ENCODE data around the gene RALGPS1. TPM values are rescaled to one million over a fixed set of nuclear protein-coding genes. Genes with fewer than 3 reads are reported as not detected.

Gene RALGPS1
- total RNA-seq, 6 donors from 2014 or later, result 12.3 to 52.4 (median 17.1) TPM

DNA sequence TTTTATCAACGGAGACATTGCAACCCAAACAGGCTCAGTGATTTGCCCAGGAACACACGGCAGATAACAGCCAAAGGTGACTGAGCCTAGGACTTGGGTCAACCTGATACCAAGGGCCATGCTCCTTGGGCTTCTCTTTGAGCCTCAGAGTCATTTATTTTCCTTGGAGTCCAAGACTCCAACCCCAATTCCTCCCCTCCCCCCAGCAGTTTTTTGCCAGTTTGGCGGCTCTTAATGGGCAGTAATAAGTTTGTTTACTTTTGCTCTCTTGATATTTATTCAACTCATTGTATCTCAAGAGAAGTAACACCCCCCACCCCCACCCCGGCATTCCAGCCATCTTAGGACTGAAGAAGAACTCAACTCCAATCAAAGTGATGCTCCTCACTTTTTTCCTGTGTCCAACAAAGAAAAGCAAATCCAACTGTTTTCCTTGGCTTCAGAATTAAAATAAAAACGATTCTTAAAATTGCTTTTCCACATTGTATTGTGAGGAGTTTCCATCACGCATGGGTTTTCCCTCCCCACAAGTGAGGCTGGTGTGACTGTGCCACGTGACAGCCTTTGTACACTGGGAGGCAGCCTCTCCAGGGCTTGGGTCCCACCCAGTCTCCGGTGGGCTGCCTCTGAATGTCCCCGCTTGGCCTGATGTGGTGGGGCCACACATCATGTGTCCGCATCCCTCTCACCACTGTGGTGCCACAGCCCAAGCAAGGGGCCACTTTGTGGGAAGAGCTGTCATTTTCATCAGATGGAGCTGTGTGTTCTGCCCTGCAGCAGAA, 198.8 kb downstream of the RALGPS1 start:
- 55 to 66% methylated on average over 10 of the region's 10 CpGs for WGBS, 2 donors
- no peak for DNase-seq
- Histone ChIP-seq H3K27me3 (no peaks in the 10 kb centered on the region), H3K27ac (no peak overlapping the region), H3K36me3 (peaks cover 0 to 4% (median 0%) of the 10 kb centered on the region in 4 donors), H3K9me3 (no peaks in the 10 kb centered on the region), H3K4me3 (no peak overlapping the region), H3K4me1 (peaks cover 19 to 27% (median 22%) of the 10 kb centered on the region in 4 donors)
- TF ChIP-seq, protein P1, sequence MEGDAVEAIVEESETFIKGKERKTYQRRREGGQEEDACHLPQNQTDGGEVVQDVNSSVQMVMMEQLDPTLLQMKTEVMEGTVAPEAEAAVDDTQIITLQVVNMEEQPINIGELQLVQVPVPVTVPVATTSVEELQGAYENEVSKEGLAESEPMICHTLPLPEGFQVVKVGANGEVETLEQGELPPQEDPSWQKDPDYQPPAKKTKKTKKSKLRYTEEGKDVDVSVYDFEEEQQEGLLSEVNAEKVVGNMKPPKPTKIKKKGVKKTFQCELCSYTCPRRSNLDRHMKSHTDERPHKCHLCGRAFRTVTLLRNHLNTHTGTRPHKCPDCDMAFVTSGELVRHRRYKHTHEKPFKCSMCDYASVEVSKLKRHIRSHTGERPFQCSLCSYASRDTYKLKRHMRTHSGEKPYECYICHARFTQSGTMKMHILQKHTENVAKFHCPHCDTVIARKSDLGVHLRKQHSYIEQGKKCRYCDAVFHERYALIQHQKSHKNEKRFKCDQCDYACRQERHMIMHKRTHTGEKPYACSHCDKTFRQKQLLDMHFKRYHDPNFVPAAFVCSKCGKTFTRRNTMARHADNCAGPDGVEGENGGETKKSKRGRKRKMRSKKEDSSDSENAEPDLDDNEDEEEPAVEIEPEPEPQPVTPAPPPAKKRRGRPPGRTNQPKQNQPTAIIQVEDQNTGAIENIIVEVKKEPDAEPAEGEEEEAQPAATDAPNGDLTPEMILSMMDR (IDR thresholded peaks at IDR 0.05), result no peak
- no peak for TF ChIP-seq EP300 (IDR thresholded peaks at IDR 0.05)
- no peak for TF ChIP-seq POLR2AphosphoS5 (IDR thresholded peaks at IDR 0.05)
- no peak for TF ChIP-seq POLR2A (IDR thresholded peaks at IDR 0.05)
- no peak for ATAC-seq (ENCODE audit: low FRiP score in 2 of 2)

DNA sequence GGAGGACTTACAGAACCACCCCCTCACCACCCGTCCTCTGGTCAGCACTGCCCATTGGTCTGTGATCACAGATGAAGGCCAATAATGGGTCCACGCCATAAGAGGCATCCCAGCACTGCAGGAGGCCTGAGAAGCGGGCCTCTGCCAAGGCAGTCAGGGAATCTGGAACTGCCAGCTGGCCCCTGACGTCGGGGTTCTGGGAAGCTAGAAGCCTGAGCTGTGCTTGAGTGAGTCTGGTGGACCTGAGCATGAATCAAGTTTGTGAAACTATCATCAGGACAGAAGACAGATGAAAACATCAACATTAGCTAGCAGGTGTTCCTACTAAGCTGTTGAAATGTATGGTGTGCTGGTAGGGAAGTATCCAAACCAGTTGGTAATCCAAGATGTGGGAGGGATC, 200.0 kb downstream of the RALGPS1 start:
- TF ChIP-seq POLR2A (IDR thresholded peaks at IDR 0.05) (no peak), POLR2AphosphoS5 (IDR thresholded peaks at IDR 0.05) (no peak), EP300 (IDR thresholded peaks at IDR 0.05) (no peak)
- TF ChIP-seq, protein P1 (IDR thresholded peaks at IDR 0.05), result no peak
- H3K9me3 ChIP-seq, result no peaks in the 10 kb centered on the region
- WGBS, 2 donors, result 93 to 95% methylated on average over 4 of the region's 5 CpGs
- ATAC-seq (ENCODE audit: low FRiP score in 2 of 2), result no peak
- no peak for DNase-seq
- H3K4me3 ChIP-seq, result no peak overlapping the region
- H3K27me3 ChIP-seq, result no peaks in the 10 kb centered on the region
- H3K36me3 ChIP-seq, result no peaks in the 10 kb centered on the region
- H3K27ac ChIP-seq, result no peak overlapping the region
- H3K4me1 ChIP-seq, result peaks cover 19 to 22% (median 21%) of the 10 kb centered on the region in 4 donors

DNA sequence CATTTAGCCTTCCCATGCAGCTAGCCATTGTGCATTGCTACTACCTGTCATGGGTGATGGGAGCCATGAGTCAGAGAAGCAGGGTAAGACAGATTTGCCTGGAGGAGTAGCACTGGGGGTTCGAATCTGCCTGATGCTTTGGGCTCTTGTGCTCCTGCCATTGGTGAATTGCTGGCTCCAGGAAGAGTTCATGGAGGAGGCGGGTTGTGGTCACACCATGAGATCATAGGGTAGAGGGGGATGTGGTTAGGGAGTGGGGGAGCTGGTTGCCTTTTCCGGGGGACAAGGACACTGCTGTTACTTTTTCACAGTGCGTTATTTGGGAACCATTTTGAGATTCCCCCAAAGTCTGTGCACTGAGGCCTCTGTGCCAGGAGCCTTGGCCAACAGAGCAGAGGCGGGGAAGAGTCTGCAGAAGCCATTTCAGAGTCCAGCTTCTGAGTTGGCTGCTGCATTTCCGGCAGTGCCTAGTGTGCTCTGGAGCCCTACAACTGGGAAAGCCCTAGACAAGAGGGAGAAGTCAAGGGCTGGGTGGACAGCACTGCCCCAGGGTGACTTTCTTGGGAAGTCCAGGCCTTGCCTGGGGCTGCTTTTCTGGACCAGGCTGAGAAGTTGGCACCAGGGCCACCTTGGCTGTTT, 201.6 kb downstream of the RALGPS1 start:
- Histone ChIP-seq H3K36me3 (no peaks in the 10 kb centered on the region), H3K9me3 (no peaks in the 10 kb centered on the region), H3K27me3 (no peaks in the 10 kb centered on the region), H3K4me3 (no peak overlapping the region), H3K4me1 (peaks cover 18 to 21% (median 20%) of the 10 kb centered on the region in 4 donors), H3K27ac (no peak overlapping the region)
- 81 to 96% methylated on average over 6 of the region's 6 CpGs for WGBS, 2 donors
- DNase-seq, result no peak
- TF ChIP-seq POLR2AphosphoS5 (IDR thresholded peaks at IDR 0.05) (no peak), EP300 (IDR thresholded peaks at IDR 0.05) (no peak), POLR2A (IDR thresholded peaks at IDR 0.05) (no peak)
- TF ChIP-seq, protein P1 (IDR thresholded peaks at IDR 0.05), result no peak
- no peak for ATAC-seq (ENCODE audit: low FRiP score in 2 of 2)

GRCh38 chr9:127116957-127117356, 202.4 kb downstream of the RALGPS1 start:
- no peaks in the 10 kb centered on the region for H3K27me3 ChIP-seq
- ATAC-seq (ENCODE audit: low FRiP score in 2 of 2), result no peak
- H3K36me3 ChIP-seq, result no peaks in the 10 kb centered on the region
- DNase-seq, result no peak
- H3K9me3 ChIP-seq, result no peaks in the 10 kb centered on the region
- TF ChIP-seq, protein P1 (IDR thresholded peaks at IDR 0.05), result no peak
- TF ChIP-seq EP300 (IDR thresholded peaks at IDR 0.05), result no peak
- 80 to 94% methylated on average over 2 of the region's 2 CpGs for WGBS, 2 donors
- H3K4me3 ChIP-seq, result no peak overlapping the region
- H3K27ac ChIP-seq, result no peak overlapping the region
- H3K4me1 ChIP-seq, result peaks cover 21 to 28% (median 26%) of the 10 kb centered on the region in 4 donors
